ENCODE results near the gene CDK12. TPM values are rescaled to one million over a fixed set of nuclear protein-coding genes. Genes with fewer than 3 reads are reported as not detected.

Gene CDK12
- total RNA-seq, 2 donors from 2014 or later, result 53.7 to 54.7 TPM

DNA sequence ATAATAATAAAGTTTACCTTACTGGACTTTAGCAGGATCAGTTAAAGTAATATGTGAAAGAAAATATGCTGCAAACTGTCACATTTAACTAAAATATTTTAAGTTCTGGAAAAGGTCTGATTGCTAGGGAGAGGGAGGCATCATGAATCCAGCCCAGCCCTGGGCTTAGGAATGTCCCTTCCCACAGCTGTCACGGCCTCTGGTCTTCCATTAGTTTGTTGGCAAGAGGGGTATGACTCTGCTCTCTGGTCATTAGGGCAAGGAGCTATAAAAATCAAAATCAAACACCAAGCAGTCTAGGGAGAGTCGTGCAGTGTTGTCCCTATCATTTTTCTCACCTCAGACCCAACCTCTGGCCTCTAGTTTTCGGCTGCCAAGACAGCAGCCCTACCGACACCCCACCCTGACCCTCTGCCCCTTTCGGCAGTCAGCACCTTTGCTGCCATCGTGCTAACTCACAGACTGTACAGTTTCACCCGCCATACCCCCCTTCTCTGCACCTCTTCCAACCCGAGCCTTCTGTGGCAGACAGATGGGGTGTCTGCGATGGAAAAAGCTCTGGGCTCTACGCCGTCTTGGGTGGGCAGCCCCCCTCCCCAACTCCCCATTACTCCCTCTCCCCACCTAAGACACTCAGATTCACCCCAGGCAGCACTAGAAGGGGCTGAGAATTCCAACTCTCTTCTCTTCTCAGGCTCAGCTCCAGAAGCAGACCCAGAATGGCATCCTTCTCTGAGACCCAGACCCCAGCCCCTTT lies 105.0 kb downstream of the CDK12 start:
- DNase-seq (ENCODE audit: low spot score), result no peak
- no peak for ATAC-seq (ENCODE audit: insufficient number of reproducible peaks, low FRiP score, low read depth)
- no peak for TF ChIP-seq CTCF (IDR thresholded peaks at IDR 0.05)
- H3K4me1 ChIP-seq (ENCODE audit: control insufficient read depth in 1 of 2, low read depth in 2 of 2), result no peaks in the 10 kb centered on the region
- no peak overlapping the region for H3K27ac ChIP-seq
- H3K27me3 ChIP-seq (replicated peaks; ENCODE audit: insufficient read depth), result no peaks in the 10 kb centered on the region
- H3K36me3 ChIP-seq, result peaks cover 30% of the 10 kb centered on the region
- H3K4me3 ChIP-seq, result no peak overlapping the region
- no peaks in the 10 kb centered on the region for H3K9me3 ChIP-seq

- Histone ChIP-seq H3K4me1 (ENCODE audit: control insufficient read depth in 1 of 2, low read depth in 2 of 2) (peaks cover 3 to 5% of the 10 kb centered on the region in 2 donors), H3K36me3 (peaks cover 28% of the 10 kb centered on the region), H3K4me3 (no peak overlapping the region), H3K9me3 (no peaks in the 10 kb centered on the region), H3K27ac (no peak overlapping the region), H3K27me3 (replicated peaks; ENCODE audit: insufficient read depth) (no peaks in the 10 kb centered on the region)
- DNase-seq (ENCODE audit: low spot score), result no peak
- TF ChIP-seq CTCF (IDR thresholded peaks at IDR 0.05), result no peak
- ATAC-seq (ENCODE audit: insufficient number of reproducible peaks, low FRiP score, low read depth), result no peak
These were observed 107.4 kb downstream of the CDK12 start for GRCh38 chr17:39568702-39569101.

DNA sequence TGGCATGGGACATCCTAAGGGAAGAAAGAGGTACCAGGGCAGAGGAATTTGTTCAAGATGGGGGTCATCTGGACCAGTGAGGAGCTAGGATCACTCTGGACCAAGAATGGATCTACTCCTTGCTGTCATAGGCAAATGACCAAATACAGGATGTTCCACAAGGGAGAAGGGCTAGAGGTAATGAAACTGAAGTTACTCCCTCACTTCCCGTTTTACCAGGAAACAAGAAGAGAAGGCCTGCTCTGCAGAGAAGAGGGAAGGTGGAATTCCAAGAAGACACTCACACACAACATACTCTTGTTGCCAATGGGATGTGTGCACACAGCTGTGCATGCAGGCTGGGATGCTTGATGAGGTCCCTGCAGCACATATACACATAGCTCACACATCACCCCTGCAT lies 107.8 kb downstream of the CDK12 start:
- no peak for TF ChIP-seq CTCF (IDR thresholded peaks at IDR 0.05)
- Histone ChIP-seq H3K4me3 (no peak overlapping the region), H3K36me3 (peaks cover 28% of the 10 kb centered on the region), H3K27me3 (replicated peaks; ENCODE audit: insufficient read depth) (no peaks in the 10 kb centered on the region), H3K27ac (no peak overlapping the region), H3K9me3 (no peaks in the 10 kb centered on the region), H3K4me1 (ENCODE audit: control insufficient read depth in 1 of 2, low read depth in 2 of 2) (peaks cover 3 to 8% of the 10 kb centered on the region in 2 donors)
- ATAC-seq (ENCODE audit: insufficient number of reproducible peaks, low FRiP score, low read depth) (no peak), DNase-seq (ENCODE audit: low spot score) (no peak)

- ATAC-seq (ENCODE audit: insufficient number of reproducible peaks, low FRiP score, low read depth) (no peak), DNase-seq (ENCODE audit: low spot score) (no peak)
- TF ChIP-seq CTCF (IDR thresholded peaks at IDR 0.05), result no peak
- no peaks in the 10 kb centered on the region for H3K9me3 ChIP-seq
- H3K27me3 ChIP-seq (replicated peaks; ENCODE audit: insufficient read depth), result no peaks in the 10 kb centered on the region
- H3K36me3 ChIP-seq, result peaks cover 7% of the 10 kb centered on the region
- H3K4me3 ChIP-seq, result no peak overlapping the region
- H3K4me1 ChIP-seq (ENCODE audit: control insufficient read depth in 1 of 2, low read depth in 2 of 2), result peaks cover 3 to 9% of the 10 kb centered on the region in 2 donors
- H3K27ac ChIP-seq, result no peak overlapping the region
These were observed 110.8 kb downstream of the CDK12 start for GRCh38 chr17:39572121-39572520.

GRCh38 chr17:39573447-39574298 lies 112.4 kb downstream of the CDK12 start:
- H3K4me1 ChIP-seq (ENCODE audit: control insufficient read depth in 1 of 2, low read depth in 2 of 2), result peaks cover 3 to 9% of the 10 kb centered on the region in 2 donors
- no peak for DNase-seq (ENCODE audit: low spot score)

More at GRCh38 chr17:39573447-39574298, 112.4 kb downstream of the CDK12 start:
- ATAC-seq (ENCODE audit: insufficient number of reproducible peaks, low FRiP score, low read depth), result no peak
- Histone ChIP-seq H3K27ac (peak overlapping the region; percentile 59 to 66), H3K4me3 (peak overlapping the region; percentile 78), H3K27me3 (replicated peaks; ENCODE audit: insufficient read depth) (no peaks in the 10 kb centered on the region), H3K9me3 (no peaks in the 10 kb centered on the region), H3K36me3 (no peaks in the 10 kb centered on the region)
- TF ChIP-seq CTCF (IDR thresholded peaks at IDR 0.05), result no peak
